Astrocyte (in vitro differentiated cells and primary cell): ENCODE results near the gene ARAP2. TPM values are rescaled to one million over a fixed set of nuclear protein-coding genes. Genes with fewer than 3 reads are reported as not detected.
A peak's percentile ranks its signal among the peaks of the same experiment; 100 is the strongest.

Experiments
- DNase-seq: peaks from one replicate; pipeline ENCODE4 v3.0.0-alpha.2; 2010; ENCODE audit warnings: low read depth
- FAIRE-seq: peaks from 2 replicates; lab custom pipeline; 2011; peaks lifted over from hg19 to GRCh38; lab: Jason Lieb, UNC
- H2AFZ ChIP-seq: 2 replicates; pipeline ENCODE4 v1.6.0; 2012; ENCODE audit warnings: low read depth, low read length, inconsistent platforms
- H3K27ac ChIP-seq: 2 replicates; pipeline ENCODE4 v1.5.1; 2011; ENCODE audit warnings: low read depth, low read length, inconsistent platforms
- H3K27me3 ChIP-seq: 2 replicates; pipeline ENCODE4 v1.6.0; 2011; ENCODE audit warnings: low read length, inconsistent platforms; ENCODE audit not compliant: insufficient read depth
- H3K36me3 ChIP-seq: 2 replicates; pipeline ENCODE4 v1.5.1; 2011; ENCODE audit warnings: low read length, inconsistent platforms; ENCODE audit not compliant: insufficient read depth
- H3K4me1 ChIP-seq: 2 replicates; pipeline ENCODE4 v1.5.1; 2011; ENCODE audit warnings: low read length, inconsistent platforms; ENCODE audit not compliant: insufficient read depth
- H3K4me2 ChIP-seq: 2 replicates; pipeline ENCODE4 v1.6.0; 2012; ENCODE audit warnings: low read length, inconsistent platforms
- H3K4me3 ChIP-seq: 2 replicates; pipeline ENCODE4 v1.5.1; 2011; ENCODE audit warnings: low read depth, mild to moderate bottlenecking, low read length, inconsistent platforms; ENCODE audit not compliant: insufficient read depth
- H3K79me2 ChIP-seq: 2 replicates; pipeline ENCODE4 v1.6.0; 2012; ENCODE audit warnings: mild to moderate bottlenecking, low read length, inconsistent platforms; ENCODE audit not compliant: insufficient read depth
- H3K9ac ChIP-seq: 2 replicates; pipeline ENCODE4 v1.6.0; 2012; ENCODE audit warnings: mild to moderate bottlenecking, low read length, inconsistent platforms
- H3K9me3 ChIP-seq: 2 replicates; pipeline ENCODE4 v1.5.1; 2012; ENCODE audit warnings: low read depth, mild to moderate bottlenecking, low read length, inconsistent platforms; ENCODE audit not compliant: insufficient read depth
- H4K20me1 ChIP-seq: 2 replicates; pipeline ENCODE4 v1.6.0; 2012; ENCODE audit warnings: low read length, inconsistent platforms; ENCODE audit not compliant: insufficient read depth
- H3K27ac Mint-ChIP-seq: one replicate; pipeline ENCODE4 v1.8.0; 2021; ENCODE audit warnings: mild to moderate bottlenecking, mixed read lengths; ENCODE audit not compliant: unreplicated experiment
- H3K27me3 Mint-ChIP-seq: one replicate; pipeline ENCODE4 v1.8.0; 2021; ENCODE audit warnings: low read depth, mixed read lengths; ENCODE audit not compliant: unreplicated experiment
- H3K36me3 Mint-ChIP-seq: one replicate; pipeline ENCODE4 v1.8.0; 2021; ENCODE audit warnings: low read depth, mixed read lengths; ENCODE audit not compliant: unreplicated experiment
- H3K4me1 Mint-ChIP-seq: one replicate; pipeline ENCODE4 v1.8.0; 2021; ENCODE audit warnings: low read depth, mixed read lengths; ENCODE audit not compliant: unreplicated experiment
- H3K4me3 Mint-ChIP-seq: one replicate; pipeline ENCODE4 v1.8.0; 2021; ENCODE audit warnings: mild to moderate bottlenecking, moderate library complexity, mixed read lengths; ENCODE audit not compliant: unreplicated experiment
- H3K9me3 Mint-ChIP-seq: one replicate; pipeline ENCODE4 v1.8.0; 2021; ENCODE audit warnings: mild to moderate bottlenecking, mixed read lengths; ENCODE audit not compliant: unreplicated experiment
- EZH2 ChIP-seq: IDR thresholded peaks from 2 replicates; pipeline ENCODE4 v1.6.1; 2012; ENCODE audit warnings: mild to moderate bottlenecking, low read length, inconsistent platforms; ENCODE audit not compliant: insufficient read depth
- total RNA-seq: library from RNA; stranded (reverse); gene quantifications from 2 replicates; pipeline ENCODE4 v1.2.1, GENCODE V29; 2021
- TF ChIP-seq, protein P1 (sequence below): IDR thresholded peaks from 2 replicates; pipeline ENCODE4 v1.5.1; 2011; ENCODE audit warnings: low read depth, mild to moderate bottlenecking, inconsistent platforms, low read length, moderate library complexity; ENCODE audit not compliant: insufficient read depth

The ARAP2 gene
- total RNA-seq, 1 donor from 2014 or later: 9.6 TPM

DNA sequence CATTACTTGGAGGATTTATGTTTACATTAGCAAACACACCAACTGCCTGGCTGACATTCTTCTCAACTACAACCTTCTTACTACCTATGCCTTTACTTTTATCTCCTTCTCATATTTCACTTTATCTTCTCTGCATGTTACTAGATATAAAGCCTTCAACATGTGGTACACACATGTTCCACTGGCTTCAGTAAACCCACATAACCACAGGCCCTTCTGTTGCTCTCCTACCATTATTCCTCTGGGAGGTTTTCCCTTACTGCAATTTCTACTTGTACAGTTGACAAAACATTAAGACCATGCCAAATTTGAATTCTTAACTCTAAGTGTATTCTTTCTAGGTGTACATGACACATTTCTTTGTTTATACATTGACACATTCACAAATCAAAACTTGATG, 133.1 kb downstream of the ARAP2 start:
- Mint-ChIP-seq H3K27ac (no peak overlapping the region), H3K27me3 (no peaks in the 10 kb centered on the region), H3K36me3 (no peaks in the 10 kb centered on the region), H3K4me1 (no peaks in the 10 kb centered on the region), H3K9me3 (no peaks in the 10 kb centered on the region), H3K4me3 (no peak overlapping the region)
- H3K4me2 ChIP-seq: no peak overlapping the region
- no peaks in the 10 kb centered on the region for H3K79me2 ChIP-seq
- TF ChIP-seq EZH2: no peak
- TF ChIP-seq, protein P1, sequence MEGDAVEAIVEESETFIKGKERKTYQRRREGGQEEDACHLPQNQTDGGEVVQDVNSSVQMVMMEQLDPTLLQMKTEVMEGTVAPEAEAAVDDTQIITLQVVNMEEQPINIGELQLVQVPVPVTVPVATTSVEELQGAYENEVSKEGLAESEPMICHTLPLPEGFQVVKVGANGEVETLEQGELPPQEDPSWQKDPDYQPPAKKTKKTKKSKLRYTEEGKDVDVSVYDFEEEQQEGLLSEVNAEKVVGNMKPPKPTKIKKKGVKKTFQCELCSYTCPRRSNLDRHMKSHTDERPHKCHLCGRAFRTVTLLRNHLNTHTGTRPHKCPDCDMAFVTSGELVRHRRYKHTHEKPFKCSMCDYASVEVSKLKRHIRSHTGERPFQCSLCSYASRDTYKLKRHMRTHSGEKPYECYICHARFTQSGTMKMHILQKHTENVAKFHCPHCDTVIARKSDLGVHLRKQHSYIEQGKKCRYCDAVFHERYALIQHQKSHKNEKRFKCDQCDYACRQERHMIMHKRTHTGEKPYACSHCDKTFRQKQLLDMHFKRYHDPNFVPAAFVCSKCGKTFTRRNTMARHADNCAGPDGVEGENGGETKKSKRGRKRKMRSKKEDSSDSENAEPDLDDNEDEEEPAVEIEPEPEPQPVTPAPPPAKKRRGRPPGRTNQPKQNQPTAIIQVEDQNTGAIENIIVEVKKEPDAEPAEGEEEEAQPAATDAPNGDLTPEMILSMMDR: no peak
- no peaks in the 10 kb centered on the region for H3K9me3 ChIP-seq
- no peaks in the 10 kb centered on the region for H3K27me3 ChIP-seq
- H2AFZ ChIP-seq: no peak overlapping the region
- no peaks in the 10 kb centered on the region for H4K20me1 ChIP-seq
- no peak overlapping the region for H3K4me3 ChIP-seq
- H3K36me3 ChIP-seq: no peaks in the 10 kb centered on the region
- FAIRE-seq (no peak), DNase-seq (peak; percentile 70)
- no peak overlapping the region for H3K27ac ChIP-seq
- no peaks in the 10 kb centered on the region for H3K4me1 ChIP-seq
- H3K9ac ChIP-seq: no peak overlapping the region

DNA sequence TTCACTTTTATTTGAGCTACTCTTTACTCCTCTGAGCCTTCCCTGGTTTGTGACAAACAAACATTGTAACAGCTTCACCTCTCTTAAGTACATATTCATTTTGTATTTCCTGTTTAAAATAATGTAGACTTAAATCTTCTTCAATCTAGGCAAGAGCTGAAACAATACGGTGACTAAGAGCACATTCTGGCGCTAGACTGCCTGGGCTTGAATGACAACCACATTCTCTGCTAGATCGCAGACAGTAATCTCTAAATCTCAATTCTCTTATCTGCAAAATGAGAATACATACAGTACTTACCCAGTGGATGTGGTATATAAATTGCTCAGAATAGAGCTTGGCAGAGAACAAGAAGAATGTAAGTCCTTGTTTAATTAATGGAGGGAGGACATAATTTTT, 144.8 kb downstream of the ARAP2 start:
- no peaks in the 10 kb centered on the region for H3K9me3 ChIP-seq

DNA sequence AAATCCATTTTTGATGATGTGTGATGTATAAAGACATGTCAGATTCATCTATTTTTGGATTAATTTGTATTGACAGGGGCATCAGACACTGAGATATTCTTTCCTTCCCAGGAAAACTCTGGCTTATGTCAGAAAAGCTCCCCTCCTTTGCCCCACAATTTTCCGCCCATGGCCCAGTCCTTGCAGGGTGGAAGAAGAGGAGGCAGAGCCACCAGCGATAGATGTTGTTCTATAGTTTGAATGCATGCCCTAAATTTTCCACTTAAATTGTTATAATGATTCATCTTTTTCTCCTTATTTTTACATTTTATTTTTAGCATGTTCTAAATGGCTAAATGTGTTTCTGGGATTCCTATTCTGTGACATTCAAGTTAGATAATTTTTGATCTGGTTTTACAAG, 149.3 kb downstream of the ARAP2 start:
- Histone ChIP-seq H3K79me2 (no peaks in the 10 kb centered on the region), H2AFZ (no peak overlapping the region), H4K20me1 (no peaks in the 10 kb centered on the region), H3K27ac (no peak overlapping the region), H3K4me1 (no peaks in the 10 kb centered on the region), H3K9ac (no peak overlapping the region), H3K4me3 (no peak overlapping the region), H3K4me2 (no peak overlapping the region), H3K27me3 (no peaks in the 10 kb centered on the region), H3K9me3 (no peaks in the 10 kb centered on the region), H3K36me3 (no peaks in the 10 kb centered on the region)
- Mint-ChIP-seq H3K4me3 (no peak overlapping the region), H3K4me1 (no peaks in the 10 kb centered on the region), H3K27me3 (no peaks in the 10 kb centered on the region), H3K36me3 (peaks cover 5% of the 10 kb centered on the region), H3K27ac (no peak overlapping the region), H3K9me3 (no peaks in the 10 kb centered on the region)
- no peak for TF ChIP-seq EZH2
- TF ChIP-seq, protein P1: no peak
- FAIRE-seq (no peak), DNase-seq (no peak)

More for the DNA sequence above, 144.8 kb downstream of the ARAP2 start:
- no peak overlapping the region for H3K27ac Mint-ChIP-seq
- no peaks in the 10 kb centered on the region for H3K9me3 Mint-ChIP-seq
- H3K79me2 ChIP-seq: no peaks in the 10 kb centered on the region
- H3K4me1 Mint-ChIP-seq: no peaks in the 10 kb centered on the region
- no peak overlapping the region for H3K4me2 ChIP-seq
- DNase-seq: peak; percentile 4
- H3K36me3 ChIP-seq: no peaks in the 10 kb centered on the region
- TF ChIP-seq, protein P1: no peak
- TF ChIP-seq EZH2: no peak
- no peak overlapping the region for H2AFZ ChIP-seq
- no peaks in the 10 kb centered on the region for H3K4me1 ChIP-seq
- H3K4me3 Mint-ChIP-seq: no peak overlapping the region
- H4K20me1 ChIP-seq: no peaks in the 10 kb centered on the region
- H3K4me3 ChIP-seq: no peak overlapping the region
- no peak for FAIRE-seq
- H3K27ac ChIP-seq: no peak overlapping the region
- no peak overlapping the region for H3K9ac ChIP-seq
- no peaks in the 10 kb centered on the region for H3K27me3 Mint-ChIP-seq
- peaks cover 7% of the 10 kb centered on the region for H3K36me3 Mint-ChIP-seq
- no peaks in the 10 kb centered on the region for H3K27me3 ChIP-seq
